ENCODE measurements around the gene ARFGAP1.

ARFGAP1 gene

DNA sequence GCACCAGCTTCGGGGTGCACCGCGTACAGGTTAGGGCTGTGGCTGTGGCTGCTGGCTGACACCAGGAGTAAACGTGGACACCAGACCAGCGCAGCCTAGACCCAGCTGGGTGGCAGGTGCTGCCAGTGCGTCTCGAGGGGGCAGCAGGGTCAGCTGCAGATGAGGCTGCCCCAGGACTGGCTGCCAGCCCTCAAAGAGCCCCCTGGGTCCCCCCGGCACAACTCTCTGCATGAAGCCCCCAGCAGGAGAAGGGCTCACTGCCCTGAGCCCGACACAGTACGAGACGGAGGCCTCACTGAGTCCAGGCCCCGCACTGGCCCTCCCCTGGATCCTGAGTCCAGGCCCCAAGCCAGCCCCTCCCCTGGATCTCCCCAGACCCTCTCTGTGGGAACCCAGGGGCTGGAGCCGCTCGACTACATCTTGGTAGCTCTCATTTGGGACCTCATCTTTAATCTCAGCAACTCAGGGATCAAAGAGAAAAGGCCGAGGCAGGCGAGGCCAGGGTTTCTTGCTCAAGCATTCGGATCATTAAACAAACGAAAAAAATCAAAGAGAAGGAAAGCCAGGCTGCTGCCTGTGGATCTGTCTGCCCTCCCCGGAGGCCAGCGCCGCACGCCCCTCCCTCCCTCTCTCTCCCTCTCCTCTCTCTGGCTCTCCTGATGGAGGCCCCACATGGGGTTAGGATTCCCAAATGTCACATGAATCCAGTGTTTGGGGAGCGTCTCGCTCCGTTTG is 11.4 kb upstream of the ARFGAP1 start:
- H3F3A ChIP-seq (ENCODE audit: control insufficient read depth, insufficient read depth) = no peaks in the 10 kb centered on the region
- H3K4me1 ChIP-seq (ENCODE audit: control insufficient read depth, low read length) = no peaks in the 10 kb centered on the region
- H3K79me2 ChIP-seq (ENCODE audit: control insufficient read depth, low read length) = no peaks in the 10 kb centered on the region
- H3K9me3 ChIP-seq (ENCODE audit: control insufficient read depth, insufficient read depth, low read length) = no peaks in the 10 kb centered on the region
- TF ChIP-seq, protein P1, sequence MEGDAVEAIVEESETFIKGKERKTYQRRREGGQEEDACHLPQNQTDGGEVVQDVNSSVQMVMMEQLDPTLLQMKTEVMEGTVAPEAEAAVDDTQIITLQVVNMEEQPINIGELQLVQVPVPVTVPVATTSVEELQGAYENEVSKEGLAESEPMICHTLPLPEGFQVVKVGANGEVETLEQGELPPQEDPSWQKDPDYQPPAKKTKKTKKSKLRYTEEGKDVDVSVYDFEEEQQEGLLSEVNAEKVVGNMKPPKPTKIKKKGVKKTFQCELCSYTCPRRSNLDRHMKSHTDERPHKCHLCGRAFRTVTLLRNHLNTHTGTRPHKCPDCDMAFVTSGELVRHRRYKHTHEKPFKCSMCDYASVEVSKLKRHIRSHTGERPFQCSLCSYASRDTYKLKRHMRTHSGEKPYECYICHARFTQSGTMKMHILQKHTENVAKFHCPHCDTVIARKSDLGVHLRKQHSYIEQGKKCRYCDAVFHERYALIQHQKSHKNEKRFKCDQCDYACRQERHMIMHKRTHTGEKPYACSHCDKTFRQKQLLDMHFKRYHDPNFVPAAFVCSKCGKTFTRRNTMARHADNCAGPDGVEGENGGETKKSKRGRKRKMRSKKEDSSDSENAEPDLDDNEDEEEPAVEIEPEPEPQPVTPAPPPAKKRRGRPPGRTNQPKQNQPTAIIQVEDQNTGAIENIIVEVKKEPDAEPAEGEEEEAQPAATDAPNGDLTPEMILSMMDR (IDR thresholded peaks at IDR 0.05; ENCODE audit: low read depth, low read length, poor library complexity, severe bottlenecking) = no peak
- no peak for TF ChIP-seq EZH2phosphoT487 (IDR thresholded peaks at IDR 0.05; ENCODE audit: borderline replicate concordance, low read length)
- no peaks in the 10 kb centered on the region for H3K36me3 ChIP-seq (ENCODE audit: control insufficient read depth, low read length)
- peaks cover 6% of the 10 kb centered on the region; the same call in 1 of the 2 replicates for H4K20me1 ChIP-seq (ENCODE audit: control insufficient read depth, insufficient read depth, low read depth, low read length)
- no peaks in the 10 kb centered on the region; the same call in 1 of the 2 replicates for H3K27me3 ChIP-seq (ENCODE audit: control insufficient read depth, low read length)
- H3K4me3 ChIP-seq (ENCODE audit: low read length) = no peak overlapping the region
- H3K27ac ChIP-seq (ENCODE audit: low read depth, low read length) = no peak overlapping the region
- H3K4me2 ChIP-seq (ENCODE audit: low read length) = no peak overlapping the region
- H3K9me2 ChIP-seq (replicated peaks; ENCODE audit: control insufficient read depth, low read length) = no peaks in the 10 kb centered on the region

GRCh38 chr20:63261795-63262528 is 10.7 kb upstream of the ARFGAP1 start:
- Histone ChIP-seq H3K4me1 (ENCODE audit: control insufficient read depth, low read length) (no peaks in the 10 kb centered on the region), H3K4me3 (ENCODE audit: low read length) (no peak overlapping the region), H4K20me1 (ENCODE audit: control insufficient read depth, insufficient read depth, low read depth, low read length) (peaks cover 2% of the 10 kb centered on the region; the same call in 1 of the 2 replicates)

DNA sequence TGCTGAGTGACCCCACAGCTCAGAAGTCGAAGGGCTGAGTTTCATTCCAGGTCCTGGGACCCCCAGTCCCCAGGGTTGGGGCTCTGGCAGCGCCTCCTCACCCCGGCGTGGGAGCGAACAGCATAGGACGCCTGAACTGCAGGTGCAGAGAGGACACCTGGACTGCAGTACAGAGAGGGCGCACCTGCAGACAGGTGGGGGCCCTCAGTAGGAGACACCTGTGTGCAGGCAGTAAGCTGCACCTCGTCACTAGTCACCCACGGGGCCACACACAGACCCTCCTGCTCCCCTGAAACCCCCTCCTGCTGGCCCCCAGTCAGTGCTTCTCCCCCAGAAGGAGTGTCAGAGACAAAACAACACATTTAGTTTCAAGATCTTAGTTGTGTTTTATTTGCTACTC is 9.8 kb upstream of the ARFGAP1 start:
- Histone ChIP-seq H3K36me3 (ENCODE audit: control insufficient read depth, low read length) (no peaks in the 10 kb centered on the region), H3F3A (ENCODE audit: control insufficient read depth, insufficient read depth) (no peaks in the 10 kb centered on the region), H3K9me3 (ENCODE audit: control insufficient read depth, insufficient read depth, low read length) (no peaks in the 10 kb centered on the region), H4K20me1 (ENCODE audit: control insufficient read depth, insufficient read depth, low read depth, low read length) (no peaks in the 10 kb centered on the region), H3K4me2 (ENCODE audit: low read length) (no peak overlapping the region), H3K27ac (ENCODE audit: low read depth, low read length) (no peak overlapping the region), H3K27me3 (ENCODE audit: control insufficient read depth, low read length) (no peaks in the 10 kb centered on the region; the same call in 1 of the 2 replicates), H3K9me2 (replicated peaks; ENCODE audit: control insufficient read depth, low read length) (no peaks in the 10 kb centered on the region), H3K4me3 (ENCODE audit: low read length) (no peak overlapping the region), H3K79me2 (ENCODE audit: control insufficient read depth, low read length) (no peaks in the 10 kb centered on the region), H3K4me1 (ENCODE audit: control insufficient read depth, low read length) (no peaks in the 10 kb centered on the region)
- TF ChIP-seq, protein P1 (IDR thresholded peaks at IDR 0.05; ENCODE audit: low read depth, low read length, poor library complexity, severe bottlenecking) = no peak
- no peak for TF ChIP-seq EZH2phosphoT487 (IDR thresholded peaks at IDR 0.05; ENCODE audit: borderline replicate concordance, low read length)

More at GRCh38 chr20:63261795-63262528, 10.7 kb upstream of the ARFGAP1 start:
- H3K27me3 ChIP-seq (ENCODE audit: control insufficient read depth, low read length) = no peaks in the 10 kb centered on the region
- H3K9me3 ChIP-seq (ENCODE audit: control insufficient read depth, insufficient read depth, low read length) = no peaks in the 10 kb centered on the region
- H3K79me2 ChIP-seq (ENCODE audit: control insufficient read depth, low read length) = no peaks in the 10 kb centered on the region
- H3K4me2 ChIP-seq (ENCODE audit: low read length) = no peak overlapping the region
- no peak overlapping the region for H3K27ac ChIP-seq (ENCODE audit: low read depth, low read length)
- H3K9me2 ChIP-seq (replicated peaks; ENCODE audit: control insufficient read depth, low read length) = no peaks in the 10 kb centered on the region
- no peaks in the 10 kb centered on the region for H3K36me3 ChIP-seq (ENCODE audit: control insufficient read depth, low read length)
- no peak for TF ChIP-seq EZH2phosphoT487 (IDR thresholded peaks at IDR 0.05; ENCODE audit: borderline replicate concordance, low read length)
- TF ChIP-seq, protein P1 (IDR thresholded peaks at IDR 0.05; ENCODE audit: low read depth, low read length, poor library complexity, severe bottlenecking) = no peak
- no peaks in the 10 kb centered on the region for H3F3A ChIP-seq (ENCODE audit: control insufficient read depth, insufficient read depth)

All from DOHH2 (cell line).